ENCODE results near the gene TAAR9. TPM values are rescaled to one million over a fixed set of nuclear protein-coding genes. Genes with fewer than 3 reads are reported as not detected.

TAAR9 gene
- polyA plus RNA-seq, 1 donor: not detected

GRCh38 chr6:132587424-132587823 lies 49.3 kb downstream of the TAAR9 start:
- Histone ChIP-seq H3K27ac (ENCODE audit: low read length) (no peak overlapping the region), H3K9me3 (ENCODE audit: control insufficient read depth, low read depth, low read length) (no peaks in the 10 kb centered on the region)
- WGBS (ENCODE audit: insufficient coverage, low lambda C conversion rate): 100% methylated on average over 1 of the region's 2 CpGs

More at GRCh38 chr6:132587424-132587823, 49.3 kb downstream of the TAAR9 start:
- no peaks in the 10 kb centered on the region for H3K27me3 ChIP-seq (ENCODE audit: control insufficient read depth, insufficient read depth, low read length)
- H3K36me3 ChIP-seq (ENCODE audit: control insufficient read depth, insufficient read depth, low read length): no peaks in the 10 kb centered on the region
- H3K4me3 ChIP-seq (ENCODE audit: low read length): no peak overlapping the region
- no peaks in the 10 kb centered on the region for H3K4me1 ChIP-seq (ENCODE audit: control insufficient read depth, insufficient read depth, low read length)
- no peak for DNase-seq

Other genes with a start within 250 kb of the TAAR9 start
- 13.6 TPM for gene MOXD1, start 136.8 kb upstream of the TAAR9 start, polyA plus RNA-seq
- 78.6 TPM for gene STX7, start 25.2 kb upstream of the TAAR9 start, polyA plus RNA-seq
- not detected for gene TAAR8, start 14.4 kb downstream of the TAAR9 start, polyA plus RNA-seq
- gene TAAR6, start 32.0 kb downstream of the TAAR9 start, polyA plus RNA-seq: not detected
- not detected for gene TAAR5, start 51.5 kb downstream of the TAAR9 start, polyA plus RNA-seq
- gene TAAR2, start 86.0 kb downstream of the TAAR9 start, polyA plus RNA-seq: not detected
- not detected for gene TAAR1, start 120.9 kb downstream of the TAAR9 start, polyA plus RNA-seq
- gene VNN1, start 175.8 kb downstream of the TAAR9 start, polyA plus RNA-seq: 2.0 TPM
- gene VNN2, start 219.6 kb downstream of the TAAR9 start, polyA plus RNA-seq: 1.2 TPM

Measured in large intestine (tissue), 3 donors.